GM12873 (cell line): ENCODE measurements around the gene LSM12.

Source experiments
- CTCF ChIP-seq: IDR thresholded peaks from 2 replicates; pipeline ENCODE4 v1.5.1; 2012; ENCODE audit warnings: low read depth, mild to moderate bottlenecking, moderate library complexity, low read length, control low read depth; ENCODE audit not compliant: insufficient read depth; ENCODE audit errors: missing control alignments

Gene LSM12

DNA sequence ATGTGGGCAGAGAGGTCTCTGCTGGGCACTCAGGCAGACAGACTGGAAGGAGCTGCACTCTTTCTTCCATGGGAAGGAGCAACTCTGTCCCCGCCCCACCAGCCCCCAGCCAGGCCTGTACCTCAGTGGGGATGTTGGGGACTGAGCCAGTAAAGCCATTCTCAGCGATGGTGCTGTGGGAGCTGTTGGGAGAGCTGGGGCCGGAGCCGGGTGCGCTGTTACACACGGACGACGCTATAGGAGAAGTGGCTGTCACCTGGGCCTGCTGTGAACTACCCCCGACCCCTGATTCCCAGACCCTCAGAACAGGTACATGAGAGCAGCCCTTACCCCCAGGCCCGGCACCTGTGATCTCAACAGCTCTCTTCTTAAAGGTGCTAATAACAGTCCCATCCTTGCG, 25.6 kb upstream of the LSM12 start:
- TF ChIP-seq CTCF = no peak

DNA sequence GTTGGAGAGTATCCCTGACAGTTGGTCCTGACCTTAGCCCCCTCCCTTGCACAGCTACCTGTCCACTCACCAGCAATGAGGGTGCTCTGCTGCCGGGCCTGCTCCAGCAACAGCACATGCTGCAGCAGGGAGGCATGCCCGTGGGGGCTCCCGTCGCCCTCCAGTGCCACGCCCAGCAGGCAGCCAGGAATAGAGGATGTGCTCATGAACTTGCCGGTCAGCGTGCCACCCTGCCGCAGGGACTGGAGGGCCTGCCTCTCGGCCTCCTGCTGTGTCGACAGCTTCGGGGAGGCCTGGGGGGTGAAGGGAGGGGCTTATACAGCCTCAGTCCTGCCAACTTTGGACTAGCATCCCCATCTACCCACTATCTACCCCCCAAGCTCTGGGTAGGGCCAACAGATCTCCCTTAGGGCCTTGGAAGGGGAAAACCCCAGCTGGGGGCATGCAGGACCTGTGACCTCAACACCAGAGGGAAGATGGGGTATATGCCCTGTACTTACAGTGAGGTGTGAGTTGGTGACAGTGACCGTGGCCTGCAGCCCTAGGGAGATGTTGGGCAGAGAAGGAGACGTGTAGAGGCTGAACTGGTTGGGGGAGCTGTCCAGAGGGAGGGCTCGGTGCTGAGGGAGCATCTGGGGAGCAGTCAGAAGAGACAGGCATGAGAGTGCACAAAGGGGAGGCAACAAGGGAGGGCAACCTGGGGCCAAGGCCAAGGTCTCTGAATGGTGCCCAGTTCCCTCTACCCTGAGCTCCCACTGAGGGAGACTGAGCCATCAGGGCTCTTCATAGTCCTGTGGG, 24.9 kb upstream of the LSM12 start:
- no peak for TF ChIP-seq CTCF

GRCh38 chr17:44088254-44088653, 21.8 kb upstream of the LSM12 start:
- no peak for TF ChIP-seq CTCF

DNA sequence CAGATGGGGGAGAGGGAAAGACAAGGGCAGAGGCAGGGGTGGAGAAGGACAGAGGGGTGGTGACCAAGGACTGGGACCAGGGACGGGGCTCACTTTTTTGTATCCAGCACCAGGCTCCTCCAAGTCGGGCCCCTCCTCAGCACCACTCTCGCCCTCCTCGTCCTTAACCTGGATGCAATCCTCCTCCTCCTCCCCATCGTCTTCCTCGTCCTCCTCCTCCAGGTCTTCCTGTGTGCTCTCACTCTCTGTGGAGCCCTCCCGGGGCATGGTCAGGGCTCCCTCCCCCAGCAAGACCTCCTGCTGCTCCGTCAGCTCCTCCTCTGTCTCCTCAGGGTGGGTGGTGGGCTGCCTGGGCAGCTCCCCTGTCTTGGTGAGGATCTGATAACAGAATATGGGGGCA, 20.8 kb upstream of the LSM12 start:
- no peak for TF ChIP-seq CTCF

DNA sequence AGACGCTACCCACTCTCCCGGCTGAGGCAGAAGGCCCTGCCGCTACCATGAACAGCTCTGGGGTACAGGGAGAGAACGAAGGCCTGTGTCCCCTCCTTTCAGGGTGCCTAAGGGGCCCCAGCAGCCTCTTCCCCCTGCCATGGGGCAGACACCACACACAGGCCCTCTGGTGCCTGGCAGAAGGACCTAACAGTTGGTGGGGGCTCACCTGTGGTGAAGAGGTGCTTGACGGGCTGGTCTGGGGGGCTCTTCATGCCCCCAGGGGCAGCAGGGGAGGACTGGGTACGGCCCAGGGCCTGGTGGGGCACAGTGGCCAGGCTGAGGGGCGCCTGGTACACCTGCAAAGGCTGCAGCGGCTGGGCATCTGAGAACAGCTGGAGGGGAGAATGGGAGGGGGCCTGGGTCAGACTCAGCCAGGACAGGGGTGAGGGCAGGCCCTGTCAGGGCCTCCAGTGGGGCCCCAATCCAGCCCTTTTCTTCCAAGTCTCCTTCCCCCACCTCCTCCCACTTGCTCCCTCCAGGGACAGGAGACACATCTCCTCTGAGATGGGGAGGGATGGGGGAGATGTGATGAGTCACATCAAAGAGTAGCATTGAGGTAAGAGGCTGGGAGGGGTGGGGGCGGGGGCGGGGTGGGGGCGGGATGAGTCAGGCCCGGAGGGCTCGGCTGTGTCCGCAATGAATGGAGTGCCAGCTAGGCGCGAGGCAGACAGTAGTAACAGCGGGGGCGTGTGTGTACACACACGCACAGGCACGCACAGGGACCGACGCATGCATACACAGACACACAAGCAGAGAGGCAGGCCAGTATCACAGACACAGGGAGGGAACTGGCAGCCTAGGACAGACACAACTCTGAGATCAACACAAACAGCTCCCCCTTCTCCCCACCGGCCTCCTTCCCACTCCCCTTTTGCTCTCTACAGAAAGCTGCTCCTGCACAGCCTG, 20.2 kb upstream of the LSM12 start:
- TF ChIP-seq CTCF = no peak

DNA sequence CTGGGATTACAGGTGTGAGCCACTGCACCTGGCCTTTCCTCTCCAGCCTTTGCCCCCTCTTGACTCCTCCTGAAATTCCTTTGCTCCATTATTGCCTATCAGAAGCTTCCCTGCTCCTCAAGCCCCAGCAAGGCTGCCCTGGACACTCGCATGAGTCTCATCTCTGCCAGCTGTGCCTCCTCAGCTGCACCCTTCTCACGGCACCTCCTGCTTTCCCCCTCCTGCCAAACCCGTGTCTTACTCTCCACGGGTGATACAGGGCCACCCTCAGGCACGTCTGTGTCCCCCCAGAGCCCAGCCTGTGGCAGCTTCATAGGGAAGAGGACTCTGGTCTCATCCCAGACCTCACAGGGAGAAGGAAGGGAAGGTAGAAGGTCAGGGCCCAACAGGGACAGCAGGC, 19.4 kb upstream of the LSM12 start:
- TF ChIP-seq CTCF = no peak

- no peak for TF ChIP-seq CTCF
Observed at GRCh38 chr17:44084921-44085320, 18.4 kb upstream of the LSM12 start.
